HepG2 (cell line): ENCODE data around the gene FAM124A.

Experiments used
- ESRRA ChIP-seq: sonication (generic); formaldehyde crosslinking; IDR thresholded peaks from 2 replicates; pipeline ENCODE4 v1.5.1; 2020; ENCODE audit warnings: mild to moderate bottlenecking, low read depth, missing genetic modification reagents
- MAZ ChIP-seq, 2 experiments: sonication (generic) in 1 of 2; formaldehyde crosslinking in 1 of 2; IDR thresholded peaks; 2 replicates each; pipeline versions ENCODE4 v1.5.0 to v1.6.1; 2012 to 2020; ENCODE audit warnings: low read depth in 2 of 2, mild to moderate bottlenecking in 2 of 2, borderline replicate concordance in 1 of 2, improper control_type of control experiment in 1 of 2, low read length in 1 of 2, missing genetic modification reagents in 1 of 2, moderate library complexity in 1 of 2
- NFIC ChIP-seq: IDR thresholded peaks from 2 replicates; pipeline ENCODE4 v1.6.1; 2012; ENCODE audit warnings: mild to moderate bottlenecking, low read length, inconsistent platforms
- TBP ChIP-seq: sonication (generic); formaldehyde crosslinking; IDR thresholded peaks from 2 replicates; pipeline ENCODE4 v1.5.0; 2020; ENCODE audit warnings: missing genetic modification reagents

GRCh38 chr13:51252954-51253532 lies 30.8 kb downstream of the FAM124A start:
- TF ChIP-seq ESRRA (CRISPR knock-in tag) (no peak), TBP (no peak), NFIC (no peak), MAZ (IDR thresholded peaks at IDR 0.05; ENCODE audit: borderline replicate concordance, low read depth, low read length) (no peak), MAZ (CRISPR knock-in tag; IDR thresholded peaks at IDR 0.05; ENCODE audit: low read depth) (no peak)
